Tibial artery (tissue), 4 donors: ENCODE measurements around the gene TNS3.

Source experiments
- DNase-seq, 2 donors: peaks; one replicate each; pipeline ENCODE4 v3.0.0-alpha.2; 2019
- H3K27ac ChIP-seq, 2 donors: fragments of 200-600 bp; sonication (generic) in 1 of 2; 1 replicate in 1 of 2; 2 replicates in 1 of 2; pipeline ENCODE4 v1.5.1; 2018 to 2019; ENCODE audit warnings: mild to moderate bottlenecking in 1 of 2
- H3K27me3 ChIP-seq, 2 donors: fragments of 200-600 bp; sonication (generic) in 1 of 2; one replicate each; pipeline versions ENCODE4 v1.5.1 to v1.6.0; 2016 to 2019
- H3K36me3 ChIP-seq, 3 donors: fragments of 200-600 bp; sonication (generic) in 2 of 3; one replicate each; pipeline ENCODE4 v1.5.1; 2016 to 2019; ENCODE audit warnings: mild to moderate bottlenecking in 2 of 3
- H3K4me1 ChIP-seq, 4 donors: fragments of 200-600 bp; sonication (generic) in 2 of 4; 1 replicate in 3 of 4; 2 replicates in 1 of 4; pipeline ENCODE4 v1.5.1; 2016 to 2019
- H3K4me3 ChIP-seq, 2 donors: fragments of 200-600 bp; sonication (generic) in 1 of 2; 1 replicate in 1 of 2; 2 replicates in 1 of 2; pipeline ENCODE4 v1.5.1; 2018 to 2019; ENCODE audit warnings: mild to moderate bottlenecking in 2 of 2
- H3K9me3 ChIP-seq, 3 donors: fragments of 200-600 bp; sonication (generic) in 1 of 3; one replicate each; pipeline ENCODE4 v1.5.1; 2016 to 2019
- intact Hi-C: fragments of 100-400 bp; cut with DNase I; formaldehyde crosslinking; loops from one replicate; pipeline ENCODE4 v1.15.0; 2023; ENCODE audit warnings: low total_unique reads
- TF ChIP-seq, protein P1 (sequence below), 2 experiments: fragments of 200-600 bp in 1 of 2; fragments of 450-650 bp in 1 of 2; IDR thresholded peaks; one replicate each; pipeline ENCODE4 v1.5.1; 2017 to 2019; ENCODE audit warnings: antibody characterized with exemption in 2 of 2, mild to moderate bottlenecking in 1 of 2, moderate library complexity in 1 of 2

Gene TNS3

DNA sequence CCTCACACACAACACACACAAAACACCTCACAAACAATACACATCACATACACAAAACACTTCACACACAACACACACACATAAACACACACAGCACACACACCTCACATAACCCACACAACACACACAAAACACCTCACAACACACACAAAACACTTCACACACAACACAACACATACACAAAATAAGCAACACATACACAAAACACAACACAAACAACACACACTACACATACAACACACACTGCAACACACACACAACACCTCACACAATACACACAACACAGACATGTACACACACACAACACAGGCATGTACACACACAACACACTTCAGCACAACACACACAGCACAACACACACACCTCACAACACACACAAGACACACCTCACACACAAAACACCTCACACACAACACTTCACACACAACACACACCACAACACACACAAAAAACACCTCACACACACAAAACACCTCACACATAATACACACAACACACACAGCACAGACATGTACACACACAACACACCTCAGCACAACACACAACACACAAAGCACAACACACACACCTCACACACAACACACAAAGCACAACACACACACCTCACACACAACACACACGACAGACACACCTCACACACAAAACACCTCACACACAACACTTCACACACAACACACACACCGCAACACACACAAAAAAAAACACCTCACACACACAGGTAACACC, 107.5 kb downstream of the TNS3 start:
- TF ChIP-seq, protein P1, sequence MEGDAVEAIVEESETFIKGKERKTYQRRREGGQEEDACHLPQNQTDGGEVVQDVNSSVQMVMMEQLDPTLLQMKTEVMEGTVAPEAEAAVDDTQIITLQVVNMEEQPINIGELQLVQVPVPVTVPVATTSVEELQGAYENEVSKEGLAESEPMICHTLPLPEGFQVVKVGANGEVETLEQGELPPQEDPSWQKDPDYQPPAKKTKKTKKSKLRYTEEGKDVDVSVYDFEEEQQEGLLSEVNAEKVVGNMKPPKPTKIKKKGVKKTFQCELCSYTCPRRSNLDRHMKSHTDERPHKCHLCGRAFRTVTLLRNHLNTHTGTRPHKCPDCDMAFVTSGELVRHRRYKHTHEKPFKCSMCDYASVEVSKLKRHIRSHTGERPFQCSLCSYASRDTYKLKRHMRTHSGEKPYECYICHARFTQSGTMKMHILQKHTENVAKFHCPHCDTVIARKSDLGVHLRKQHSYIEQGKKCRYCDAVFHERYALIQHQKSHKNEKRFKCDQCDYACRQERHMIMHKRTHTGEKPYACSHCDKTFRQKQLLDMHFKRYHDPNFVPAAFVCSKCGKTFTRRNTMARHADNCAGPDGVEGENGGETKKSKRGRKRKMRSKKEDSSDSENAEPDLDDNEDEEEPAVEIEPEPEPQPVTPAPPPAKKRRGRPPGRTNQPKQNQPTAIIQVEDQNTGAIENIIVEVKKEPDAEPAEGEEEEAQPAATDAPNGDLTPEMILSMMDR (IDR thresholded peaks at IDR 0.05), result no peak
- H3K9me3 ChIP-seq, result no peaks in the 10 kb centered on the region
- H3K36me3 ChIP-seq, result no peaks in the 10 kb centered on the region
- DNase-seq, result no peak
- no peak overlapping the region for H3K4me3 ChIP-seq
- H3K27ac ChIP-seq, result peak overlapping the region; percentile 3 to 50
- H3K4me1 ChIP-seq, result peaks cover 0 to 53% (median 40%) of the 10 kb centered on the region in 4 donors
- H3K27me3 ChIP-seq, result no peaks in the 10 kb centered on the region
- intact Hi-C loops, result no loop called here

DNA sequence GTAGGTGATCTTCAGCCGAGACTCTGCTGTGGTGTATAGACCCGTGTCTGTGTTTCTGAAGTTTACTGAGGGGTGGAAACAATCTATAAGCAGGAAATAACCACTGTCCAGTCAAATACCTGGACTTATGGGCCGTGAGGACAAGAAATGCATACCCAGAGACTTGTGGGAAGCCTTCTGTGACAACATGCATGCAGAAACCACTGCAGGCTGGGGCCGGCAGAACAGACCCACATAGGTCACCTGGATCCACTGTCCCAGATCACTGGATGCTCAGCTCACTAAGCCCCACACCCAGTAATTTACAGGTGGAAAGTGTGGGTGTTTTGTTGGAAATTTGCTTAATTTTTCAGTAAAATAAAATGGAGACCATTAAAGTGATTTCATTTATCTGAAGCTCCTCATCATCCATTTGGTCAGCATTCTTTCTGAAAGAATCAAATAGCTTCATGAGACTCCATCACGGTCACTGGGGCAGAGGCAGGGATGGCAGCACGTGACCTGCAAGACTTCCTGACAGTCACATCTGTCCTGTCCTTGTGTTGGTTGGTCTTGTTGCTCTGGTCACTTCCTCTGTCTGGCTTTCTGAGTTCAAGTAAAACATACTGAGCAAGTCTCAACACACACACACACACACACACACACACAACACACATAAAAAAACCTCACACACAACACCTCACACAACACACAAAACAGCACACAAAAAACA, 108.3 kb downstream of the TNS3 start:
- intact Hi-C loops, result no loop called here
- Histone ChIP-seq H3K27ac (no peak overlapping the region), H3K9me3 (no peaks in the 10 kb centered on the region), H3K36me3 (no peaks in the 10 kb centered on the region), H3K27me3 (no peaks in the 10 kb centered on the region), H3K4me1 (peaks cover 0 to 46% (median 33%) of the 10 kb centered on the region in 4 donors), H3K4me3 (no peak overlapping the region)
- TF ChIP-seq, protein P1 (IDR thresholded peaks at IDR 0.05), result no peak
- DNase-seq, result peak; percentile 49 to 60

DNA sequence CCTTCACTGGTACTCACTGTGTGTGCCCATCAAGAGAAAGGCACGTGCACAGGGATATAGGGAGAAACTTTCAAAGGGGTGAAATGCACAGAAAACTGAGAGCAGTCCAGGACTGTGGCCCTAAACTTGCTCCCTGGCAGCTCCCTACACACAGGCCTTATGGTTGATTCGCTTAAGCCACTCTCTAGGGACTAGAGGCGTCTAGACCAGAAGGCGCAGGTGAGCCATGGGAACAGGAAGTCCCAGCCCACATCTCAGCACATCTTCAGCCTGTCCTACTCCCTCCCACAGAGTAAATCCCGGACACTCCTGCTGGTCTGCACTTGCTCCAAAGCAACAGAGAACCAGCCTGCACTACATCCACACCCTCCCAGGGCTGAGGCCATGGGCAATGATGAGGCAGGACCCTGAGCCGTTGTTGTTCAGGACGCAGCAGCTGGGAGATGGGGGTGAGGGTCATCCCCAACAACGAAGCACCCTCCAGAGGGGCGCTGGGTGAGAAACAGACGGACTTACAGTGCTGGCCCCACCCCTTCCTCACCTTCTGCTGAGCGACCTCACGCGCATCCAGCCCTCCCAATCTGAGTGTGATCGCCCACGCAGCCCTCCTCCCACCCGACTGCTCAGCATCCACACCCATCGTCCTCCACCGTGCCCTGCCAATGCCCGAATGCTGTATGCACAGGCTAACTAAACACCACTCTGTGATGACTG, 109.3 kb downstream of the TNS3 start:
- TF ChIP-seq, protein P1 (IDR thresholded peaks at IDR 0.05), result no peak
- no peak overlapping the region for H3K4me3 ChIP-seq
- no peak overlapping the region for H3K27ac ChIP-seq
- peaks cover 0 to 35% (median 25%) of the 10 kb centered on the region in 4 donors for H3K4me1 ChIP-seq
- DNase-seq, result peak in 1 of 2 donors; percentile 60
- H3K27me3 ChIP-seq, result no peaks in the 10 kb centered on the region
- H3K36me3 ChIP-seq, result no peaks in the 10 kb centered on the region
- intact Hi-C loops, result no loop called here
- H3K9me3 ChIP-seq, result no peaks in the 10 kb centered on the region

DNA sequence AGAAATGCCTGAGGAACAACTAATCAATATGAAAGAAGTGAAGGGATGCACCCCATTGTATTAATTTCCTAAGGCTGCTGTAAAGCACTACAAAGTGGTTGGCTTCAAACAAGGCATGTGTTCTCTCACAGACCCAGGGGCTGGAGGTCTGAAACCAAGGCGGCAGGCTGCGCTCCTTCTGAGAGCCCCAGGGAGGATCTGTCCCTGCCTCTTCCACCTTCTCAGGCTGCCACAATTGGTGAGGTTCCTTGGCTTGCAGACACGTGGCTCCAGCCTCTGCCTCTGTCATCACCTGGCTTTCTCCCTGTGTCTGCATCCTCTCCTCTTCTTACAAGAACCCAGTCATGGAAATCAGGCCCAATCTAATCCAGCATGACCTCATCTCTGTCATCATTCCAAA, 110.1 kb downstream of the TNS3 start:
- DNase-seq, result no peak
- Histone ChIP-seq H3K27ac (no peak overlapping the region), H3K4me3 (no peak overlapping the region), H3K27me3 (no peaks in the 10 kb centered on the region), H3K36me3 (no peaks in the 10 kb centered on the region), H3K4me1 (peaks cover 0 to 28% (median 20%) of the 10 kb centered on the region in 4 donors), H3K9me3 (no peaks in the 10 kb centered on the region)
- TF ChIP-seq, protein P1 (IDR thresholded peaks at IDR 0.05), result no peak
- intact Hi-C loops, result no loop called here

DNA sequence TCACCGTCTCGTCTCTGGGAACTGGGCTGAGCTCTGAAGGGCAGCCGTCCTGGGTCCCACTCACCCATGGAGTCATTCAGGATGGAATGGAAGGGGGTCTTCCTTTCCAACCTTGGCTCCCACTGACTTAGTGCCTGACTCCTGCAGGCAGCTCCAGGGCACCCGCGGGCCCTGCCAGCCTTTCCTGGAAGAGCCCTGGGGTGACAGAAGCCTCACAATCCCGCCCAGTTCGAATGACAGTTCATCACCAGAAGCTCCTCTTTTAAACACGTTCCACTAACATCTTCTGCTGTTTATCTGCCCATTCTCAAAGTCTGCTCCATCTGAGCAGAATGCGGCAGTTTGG, 110.6 kb downstream of the TNS3 start:
- Histone ChIP-seq H3K27ac (no peak overlapping the region), H3K36me3 (no peaks in the 10 kb centered on the region), H3K4me1 (peaks cover 0 to 25% (median 17%) of the 10 kb centered on the region in 4 donors), H3K9me3 (no peaks in the 10 kb centered on the region), H3K27me3 (no peaks in the 10 kb centered on the region), H3K4me3 (no peak overlapping the region)
- TF ChIP-seq, protein P1 (IDR thresholded peaks at IDR 0.05), result no peak
- intact Hi-C loops, result no loop called here
- no peak for DNase-seq
